GM23248 (cell line): ENCODE measurements around the gene TIGD1.

Experiments
- EZH2 ChIP-seq: fragments of 200-600 bp; sonication (generic); IDR thresholded peaks from 2 replicates; pipeline ENCODE4 v1.6.1; 2018; ENCODE audit warnings: antibody characterized with exemption, mild to moderate bottlenecking; ENCODE audit not compliant: insufficient read depth, poor library complexity, severe bottlenecking
- EZH2phosphoT487 ChIP-seq: fragments of 200-600 bp; sonication (generic); IDR thresholded peaks from 2 replicates; pipeline ENCODE4 v1.6.1; 2018; ENCODE audit warnings: antibody characterized with exemption, moderate library complexity, mild to moderate bottlenecking, low read depth; ENCODE audit not compliant: insufficient read depth

DNA sequence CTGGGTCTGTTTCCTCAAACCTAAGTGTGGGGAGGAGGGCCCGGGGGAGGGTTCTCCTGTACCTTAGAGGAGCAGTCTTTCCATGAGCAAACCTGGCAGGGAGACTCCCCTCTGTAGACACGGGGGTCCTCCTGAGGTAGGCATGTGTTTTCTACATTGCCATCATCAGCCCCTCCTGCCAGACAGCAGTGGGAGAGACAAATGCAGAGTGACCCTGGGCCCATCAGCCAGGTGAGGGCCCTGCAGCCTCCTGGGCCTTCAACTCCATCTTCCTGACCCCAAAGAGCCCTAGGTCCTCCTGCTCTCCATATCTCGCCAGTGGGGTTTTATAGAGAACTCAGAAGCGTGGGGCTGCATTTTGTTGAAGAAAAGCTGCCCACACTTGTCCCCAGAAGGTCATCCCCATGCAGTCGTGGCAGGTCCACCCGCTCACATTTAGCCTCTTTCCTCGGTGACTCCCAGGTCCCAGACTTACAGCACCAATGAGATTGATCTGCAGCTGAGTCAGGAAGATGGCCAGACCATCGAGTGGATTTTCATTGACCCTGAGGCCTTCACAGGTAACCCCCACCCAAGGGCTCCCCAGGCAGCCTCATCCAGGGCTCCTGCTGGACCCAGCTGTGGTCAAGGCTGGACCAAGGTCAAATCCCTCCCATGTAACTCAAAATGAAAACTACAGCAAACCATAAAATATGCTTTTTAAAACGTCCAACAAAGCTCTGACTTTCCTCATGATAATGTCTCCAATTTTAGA, 8.2 kb downstream of the TIGD1 start:
- TF ChIP-seq EZH2 (no peak), EZH2phosphoT487 (no peak)
